HepG2 (cell line): ENCODE measurements around the gene DGKG. TPM values are rescaled to one million over a fixed set of nuclear protein-coding genes. Genes with fewer than 3 reads are reported as not detected.

ENCODE experiments used
- ATAC-seq: fragments of 200-7000 bp; cut with Tn5 transposase; 3 replicates; pipeline ENCODE4 v1.9.1; 2020; ENCODE audit warnings: mild to moderate bottlenecking, moderate library complexity
- BruUV-seq: library from RNA; stranded (reverse); fragments of 400-500 nt; replicated peaks from 2 replicates; lab custom pipeline; 2021; lab: Mats Ljungman, UMichigan
- CTCF ChIA-PET: fragments of 300-600 bp; formaldehyde crosslinking; extraction: SDS; loops from one replicate; lab custom pipeline; 2021; ENCODE audit warnings: low total read pairs, inconsistent platforms, low intra/inter-chr PET ratio; lab: Yijun Ruan, JAX
- POLR2A ChIA-PET: fragments of 350-600 bp; sonication (Branson Sonifier 250); formaldehyde crosslinking; loops from one replicate; lab custom pipeline; 2020; ENCODE audit warnings: antibody characterized with exemption, inconsistent platforms; lab: Yijun Ruan, JAX
- DNase-seq: peaks from one replicate; pipeline ENCODE4 v3.0.0-alpha.2; 2015; ENCODE audit warnings: low spot score
- FAIRE-seq: peaks from 3 replicates; lab custom pipeline; 2011; peaks lifted over from hg19 to GRCh38; lab: Jason Lieb, UNC
- H2AFZ ChIP-seq: one replicate; pipeline ENCODE4 v1.6.1; 2011; ENCODE audit warnings: low read length, inconsistent platforms
- H3K27ac ChIP-seq: fragments of 300-600 bp; 3 replicates; pipeline ENCODE4 v1.8.0; 2011; ENCODE audit warnings: mixed run types, mild to moderate bottlenecking, mixed read lengths, low read length, inconsistent platforms; ENCODE audit not compliant: insufficient read depth; ENCODE audit errors: extremely low read length
- H3K27me3 ChIP-seq, 2 experiments: fragments of 200-600 bp in 1 of 2; 2 replicates in 1 of 2; 3 replicates in 1 of 2; pipeline versions ENCODE4 v1.6.0 to v1.8.0; 2011; ENCODE audit warnings: low read length in 2 of 2, mild to moderate bottlenecking in 2 of 2, moderate library complexity in 2 of 2, inconsistent platforms in 1 of 2; ENCODE audit not compliant: insufficient read depth in 2 of 2, control insufficient read depth in 1 of 2
- H3K36me3 ChIP-seq, 2 experiments: fragments of 200-600 bp in 1 of 2; replicated peaks in 1 of 2; 2 replicates in 1 of 2; 3 replicates in 1 of 2; pipeline versions ENCODE4 v1.5.1 to v1.8.0; 2011; ENCODE audit warnings: low read length in 2 of 2, inconsistent platforms in 1 of 2; ENCODE audit not compliant: insufficient read depth in 2 of 2, control insufficient read depth in 1 of 2
- H3K4me1 ChIP-seq: 2 replicates; pipeline ENCODE4 v1.5.1; 2012; ENCODE audit warnings: low read length, inconsistent platforms; ENCODE audit not compliant: insufficient read depth
- H3K4me2 ChIP-seq: 2 replicates; pipeline ENCODE4 v1.6.0; 2011; ENCODE audit warnings: low read depth, low read length, inconsistent platforms
- H3K4me3 ChIP-seq, 3 experiments: fragments of 200-600 bp in 1 of 3; sonication (generic), shearing (Covaris generic) in 1 of 3; replicated peaks in 1 of 3; 2 replicates each; pipeline ENCODE4 v1.5.1; 2011 to 2016; ENCODE audit warnings: low read length in 3 of 3, inconsistent platforms in 2 of 3, low read depth in 2 of 3, mild to moderate bottlenecking in 2 of 3, control low read depth in 1 of 3, mixed read lengths in 1 of 3; ENCODE audit not compliant: insufficient read depth in 1 of 3
- H3K79me2 ChIP-seq: one replicate; pipeline ENCODE4 v1.6.1; 2011; ENCODE audit warnings: low read length, inconsistent platforms; ENCODE audit not compliant: insufficient read depth
- H3K9ac ChIP-seq: 2 replicates; pipeline ENCODE4 v1.6.0; 2011; ENCODE audit warnings: mild to moderate bottlenecking, low read depth, low read length, inconsistent platforms; ENCODE audit not compliant: insufficient read depth
- H3K9me3 ChIP-seq: 2 replicates; pipeline ENCODE4 v1.5.1; 2012; ENCODE audit warnings: mild to moderate bottlenecking, low read length
- H4K20me1 ChIP-seq: 2 replicates; pipeline ENCODE4 v1.6.0; 2011; ENCODE audit warnings: inconsistent platforms, mild to moderate bottlenecking, low read length, moderate library complexity; ENCODE audit not compliant: insufficient read depth
- HNF4A ChIP-seq: sonication (generic); formaldehyde crosslinking; IDR thresholded peaks from 2 replicates; pipeline ENCODE4 v1.4.0; 2020; ENCODE audit warnings: missing genetic modification reagents
- IKZF1 ChIP-seq: fragments of 450-650 bp; IDR thresholded peaks from 2 replicates; pipeline ENCODE4 v1.7.1; 2016
- NR2F1 ChIP-seq, 2 experiments: fragments of 450-650 bp in 1 of 2; formaldehyde crosslinking in 1 of 2; IDR thresholded peaks; 2 replicates each; pipeline versions ENCODE4 v1.5.0 to v1.6.1; 2016 to 2020; ENCODE audit warnings: mild to moderate bottlenecking in 1 of 2, missing compliant biosample characterization in 1 of 2, missing genetic modification reagents in 1 of 2, moderate library complexity in 1 of 2
- NR2F6 ChIP-seq, 2 experiments: IDR thresholded peaks; 2 replicates each; pipeline ENCODE4 v1.6.1; 2016; ENCODE audit warnings: antibody characterized with exemption in 1 of 2, mild to moderate bottlenecking in 1 of 2
- PAF1 ChIP-seq: IDR thresholded peaks from 2 replicates; pipeline ENCODE4 v1.6.1; 2016; ENCODE audit warnings: missing genetic modification reagents, missing compliant biosample characterization
- PLRG1 ChIP-seq: fragments of 450-650 bp; conservative IDR thresholded peaks from 2 replicates; pipeline ENCODE4 v1.6.1; 2016
- RAD51 ChIP-seq: fragments of 450-650 bp; IDR thresholded peaks from 2 replicates; pipeline ENCODE4 v1.6.1; 2016; ENCODE audit warnings: borderline replicate concordance
- REL ChIP-seq: sonication (generic); formaldehyde crosslinking; conservative IDR thresholded peaks from 2 replicates; pipeline ENCODE4 v1.8.0; 2022; ENCODE audit warnings: mild to moderate bottlenecking, missing genetic modification reagents, moderate library complexity
- SOX6 ChIP-seq, 2 experiments: fragments of 450-650 bp in 1 of 2; sonication (generic) in 1 of 2; formaldehyde crosslinking in 1 of 2; IDR thresholded peaks; 2 replicates each; pipeline versions ENCODE4 v1.4.0 to v1.6.1; 2017 to 2020; ENCODE audit warnings: antibody characterized with exemption in 1 of 2, mild to moderate bottlenecking in 1 of 2, missing genetic modification reagents in 1 of 2
- TBP ChIP-seq: sonication (generic); formaldehyde crosslinking; IDR thresholded peaks from 2 replicates; pipeline ENCODE4 v1.5.0; 2020; ENCODE audit warnings: missing genetic modification reagents
- ZFP41 ChIP-seq: sonication (generic); formaldehyde crosslinking; IDR thresholded peaks from 2 replicates; pipeline ENCODE4 v1.4.0; 2020; ENCODE audit warnings: mild to moderate bottlenecking, missing genetic modification reagents, borderline replicate concordance
- ZNF160 ChIP-seq: sonication (generic); formaldehyde crosslinking; IDR thresholded peaks from 2 replicates; pipeline ENCODE4 v1.8.0; 2022; ENCODE audit warnings: mild to moderate bottlenecking, inconsistent platforms, missing genetic modification reagents
- ZNF335 ChIP-seq: sonication (generic); formaldehyde crosslinking; IDR thresholded peaks from 2 replicates; pipeline ENCODE4 v1.4.0; 2020; ENCODE audit warnings: missing genetic modification reagents
- ZNF615 ChIP-seq: sonication (generic); formaldehyde crosslinking; IDR thresholded peaks from 2 replicates; pipeline ENCODE4 v1.5.0; 2020; ENCODE audit warnings: mild to moderate bottlenecking, missing genetic modification reagents, borderline replicate concordance
- WGBS: methylation state at CpG from one replicate; pipeline ENCODE4 v1.1.6; 2017; ENCODE audit warnings: low lambda C conversion rate; 5-methylcytosine and 5-hydroxymethylcytosine counted together
- in situ Hi-C: cut with HindIII; loops from 2 replicates; pipeline ENCODE4 v1.10.0; 2017; ENCODE audit warnings: low pct_unique_long_range_greater_than_20kb; ENCODE audit not compliant: extremely low pct_ligation_motif_present
- intact Hi-C: fragments of 100-400 bp; cut with micrococcal nuclease; formaldehyde crosslinking; loops from one replicate; pipeline ENCODE4 v1.10.0; 2022; ENCODE audit not compliant: unreplicated experiment
- polyA plus RNA-seq, 8 experiments: library from polyadenylated mRNA; depleted of rRNA in 3 of 8; stranded (reverse) in 7 of 8; unstranded in 1 of 8; fragments of >200 nt; fragmentation: Illumina TruSeq in 4 of 8; extraction: Trizol in 4 of 8; gene quantifications; 2 replicates each; pipeline versions ENCODE4 v1.2.1 to v1.2.3, GENCODE V29; 2011 to 2016; ENCODE audit warnings: low read depth in 4 of 8, missing spikeins in 1 of 8, mixed read lengths in 1 of 8; ENCODE audit not compliant: insufficient read depth in 1 of 8
- total RNA-seq, 5 experiments: library from RNA; depleted of rRNA; stranded (reverse); fragments of >200 nt; fragmentation: Illumina TruSeq; extraction: Trizol; gene quantifications; 2 replicates each; pipeline ENCODE4 v1.2.3, GENCODE V29; 2016; ENCODE audit warnings: low read depth in 1 of 5
- TF ChIP-seq, protein P1 (sequence below): sonication (generic); formaldehyde crosslinking; conservative IDR thresholded peaks from 2 replicates; pipeline ENCODE4 v1.8.0; 2022; ENCODE audit warnings: mild to moderate bottlenecking, moderate library complexity, missing genetic modification reagents
- TF ChIP-seq, protein P2 (sequence below): sonication (generic); formaldehyde crosslinking; IDR thresholded peaks from 2 replicates; pipeline ENCODE4 v1.4.0; 2020; ENCODE audit warnings: low read depth, missing genetic modification reagents

The DGKG gene
- total and polyA plus RNA-seq, 2 of the 13 experiments (the other 11 are each of a cell fraction or from before 2014, with no cell fraction given), result 3.8 to 6.2 TPM

DNA sequence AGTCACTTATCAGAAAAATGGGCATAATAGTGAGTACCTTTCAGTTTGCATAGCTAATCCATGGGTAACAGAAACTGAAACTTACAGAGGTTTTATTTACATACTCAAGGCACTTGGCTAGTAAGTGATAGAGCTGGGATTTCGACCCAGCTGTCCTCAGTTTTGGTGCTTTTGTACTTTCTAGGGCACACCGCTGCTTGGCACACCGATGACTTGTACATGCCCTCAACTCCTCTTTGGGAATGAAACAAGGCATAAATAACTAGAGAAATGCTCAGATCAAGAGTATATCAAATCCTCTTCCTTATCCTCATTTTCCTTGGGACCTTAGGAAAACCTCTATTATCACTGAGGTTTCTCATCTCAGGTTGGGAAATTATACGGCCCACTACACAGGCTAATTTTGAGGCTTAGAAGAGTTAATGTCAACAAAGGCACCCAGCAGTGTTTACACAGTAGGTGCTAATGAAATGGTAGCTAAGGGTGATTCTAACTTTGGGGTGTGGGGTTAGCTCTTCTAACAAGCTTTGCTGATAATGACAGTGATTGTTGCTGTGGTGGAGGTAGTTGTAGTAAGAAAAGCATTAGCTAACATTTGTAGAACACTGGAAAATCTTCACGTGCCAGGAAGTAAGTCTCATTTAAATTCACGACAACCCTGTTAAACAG, 20.3 kb upstream of the DGKG start (continued):
- TF ChIP-seq PAF1 (CRISPR knock-in tag), result no peak

DNA sequence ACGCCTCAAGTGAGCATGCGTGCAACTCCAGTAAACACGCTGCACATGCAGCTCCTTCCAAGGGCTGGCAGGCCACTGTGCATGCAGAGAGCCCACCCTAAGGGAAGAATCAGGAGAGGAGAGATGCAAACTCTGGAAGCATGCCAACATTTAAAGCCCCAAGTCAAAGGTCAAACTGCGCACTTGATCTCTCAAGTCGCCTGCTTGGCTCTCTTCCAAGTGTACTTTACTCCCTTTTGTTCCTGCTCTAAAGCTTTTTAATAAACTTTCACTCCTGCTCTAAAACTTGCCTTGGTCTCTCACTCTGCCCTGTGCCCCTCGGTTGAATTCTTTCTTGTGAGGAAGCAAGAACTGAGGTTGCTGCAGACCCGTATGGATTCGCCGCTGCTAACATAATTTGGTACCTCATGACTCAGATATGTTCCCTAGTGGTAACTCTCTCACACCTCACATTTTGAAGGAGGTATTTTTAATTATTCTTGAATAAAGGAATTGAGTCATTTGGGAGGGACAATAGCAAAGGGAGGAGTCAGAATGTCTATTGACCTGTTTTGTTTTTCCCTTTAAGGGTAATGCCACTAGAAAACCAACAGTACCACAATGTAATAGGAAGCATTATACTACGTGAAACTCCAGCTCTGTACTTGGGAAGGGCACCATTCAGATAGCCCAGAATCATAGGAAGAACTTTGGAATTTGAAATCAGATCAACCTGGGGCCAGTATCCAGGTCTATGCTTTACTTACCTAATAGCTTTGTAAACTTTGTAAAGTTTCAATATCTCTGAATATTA, 19.6 kb upstream of the DGKG start:
- in situ Hi-C loops, result no loop called here
- POLR2A ChIA-PET, result no interaction called here
- no peak for TF ChIP-seq REL (CRISPR knock-in tag)
- TF ChIP-seq, protein P1, sequence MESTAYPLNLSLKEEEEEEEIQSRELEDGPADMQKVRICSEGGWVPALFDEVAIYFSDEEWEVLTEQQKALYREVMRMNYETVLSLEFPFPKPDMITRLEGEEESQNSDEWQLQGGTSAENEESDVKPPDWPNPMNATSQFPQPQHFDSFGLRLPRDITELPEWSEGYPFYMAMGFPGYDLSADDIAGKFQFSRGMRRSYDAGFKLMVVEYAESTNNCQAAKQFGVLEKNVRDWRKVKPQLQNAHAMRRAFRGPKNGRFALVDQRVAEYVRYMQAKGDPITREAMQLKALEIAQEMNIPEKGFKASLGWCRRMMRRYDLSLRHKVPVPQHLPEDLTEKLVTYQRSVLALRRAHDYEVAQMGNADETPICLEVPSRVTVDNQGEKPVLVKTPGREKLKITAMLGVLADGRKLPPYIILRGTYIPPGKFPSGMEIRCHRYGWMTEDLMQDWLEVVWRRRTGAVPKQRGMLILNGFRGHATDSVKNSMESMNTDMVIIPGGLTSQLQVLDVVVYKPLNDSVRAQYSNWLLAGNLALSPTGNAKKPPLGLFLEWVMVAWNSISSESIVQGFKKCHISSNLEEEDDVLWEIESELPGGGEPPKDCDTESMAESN (CRISPR knock-in tag), result no peak
- no peak for TF ChIP-seq PLRG1
- no peak for TF ChIP-seq IKZF1
- no peak for TF ChIP-seq ZNF615 (CRISPR knock-in tag)
- no peak for TF ChIP-seq TBP (CRISPR knock-in tag)
- TF ChIP-seq SOX6 (IDR thresholded peaks at IDR 0.05), result no peak
- TF ChIP-seq SOX6 (CRISPR knock-in tag; IDR thresholded peaks at IDR 0.05), result peak; percentile 33
- TF ChIP-seq HNF4A (CRISPR knock-in tag), result peak; percentile 69
- TF ChIP-seq, protein P2, sequence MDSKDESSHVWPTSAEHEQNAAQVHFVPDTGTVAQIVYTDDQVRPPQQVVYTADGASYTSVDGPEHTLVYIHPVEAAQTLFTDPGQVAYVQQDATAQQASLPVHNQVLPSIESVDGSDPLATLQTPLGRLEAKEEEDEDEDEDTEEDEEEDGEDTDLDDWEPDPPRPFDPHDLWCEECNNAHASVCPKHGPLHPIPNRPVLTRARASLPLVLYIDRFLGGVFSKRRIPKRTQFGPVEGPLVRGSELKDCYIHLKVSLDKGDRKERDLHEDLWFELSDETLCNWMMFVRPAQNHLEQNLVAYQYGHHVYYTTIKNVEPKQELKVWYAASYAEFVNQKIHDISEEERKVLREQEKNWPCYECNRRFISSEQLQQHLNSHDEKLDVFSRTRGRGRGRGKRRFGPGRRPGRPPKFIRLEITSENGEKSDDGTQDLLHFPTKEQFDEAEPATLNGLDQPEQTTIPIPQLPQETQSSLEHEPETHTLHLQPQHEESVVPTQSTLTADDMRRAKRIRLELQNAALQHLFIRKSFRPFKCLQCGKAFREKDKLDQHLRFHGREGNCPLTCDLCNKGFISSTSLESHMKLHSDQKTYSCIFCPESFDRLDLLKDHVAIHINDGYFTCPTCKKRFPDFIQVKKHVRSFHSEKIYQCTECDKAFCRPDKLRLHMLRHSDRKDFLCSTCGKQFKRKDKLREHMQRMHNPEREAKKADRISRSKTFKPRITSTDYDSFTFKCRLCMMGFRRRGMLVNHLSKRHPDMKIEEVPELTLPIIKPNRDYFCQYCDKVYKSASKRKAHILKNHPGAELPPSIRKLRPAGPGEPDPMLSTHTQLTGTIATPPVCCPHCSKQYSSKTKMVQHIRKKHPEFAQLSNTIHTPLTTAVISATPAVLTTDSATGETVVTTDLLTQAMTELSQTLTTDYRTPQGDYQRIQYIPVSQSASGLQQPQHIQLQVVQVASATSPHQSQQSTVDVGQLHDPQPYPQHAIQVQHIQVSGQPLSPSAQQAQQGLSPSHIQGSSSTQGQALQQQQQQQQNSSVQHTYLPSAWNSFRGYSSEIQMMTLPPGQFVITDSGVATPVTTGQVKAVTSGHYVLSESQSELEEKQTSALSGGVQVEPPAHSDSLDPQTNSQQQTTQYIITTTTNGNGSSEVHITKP (CRISPR knock-in tag), result no peak
- TF ChIP-seq NR2F6 (IDR thresholded peaks at IDR 0.05), result peak; percentile 46; the same call in 1 of the 2 replicates
- peak; percentile 35; the same call in 1 of the 2 replicates for TF ChIP-seq NR2F6 (CRISPR knock-in tag; IDR thresholded peaks at IDR 0.05)
- no peak for TF ChIP-seq ZFP41
- peak; percentile 24 to 42; a peak in 1 of 4 replicates for TF ChIP-seq NR2F1 (CRISPR knock-in tag; IDR thresholded peaks at IDR 0.05)
- peak; percentile 96 for TF ChIP-seq ZNF160 (CRISPR knock-in tag)
- no peak for TF ChIP-seq ZNF335 (CRISPR knock-in tag)
- TF ChIP-seq RAD51, result no peak

More for the DNA sequence above, 19.6 kb upstream of the DGKG start:
- peak; percentile 41; the same call in 2 of the 3 replicates for ATAC-seq
- CTCF ChIA-PET, result no interaction called here
- Histone ChIP-seq H3K27ac (no peak overlapping the region), H3K4me2 (peak overlapping the region; percentile 34), H3K27me3 (no peaks in the 10 kb centered on the region), H2AFZ (no peak overlapping the region), H3K36me3 (no peaks in the 10 kb centered on the region), H3K9me3 (no peaks in the 10 kb centered on the region), H3K4me3 (no peak overlapping the region), H3K4me1 (peaks cover 19% of the 10 kb centered on the region), H4K20me1 (no peaks in the 10 kb centered on the region), H3K9ac (no peak overlapping the region), H3K79me2 (no peaks in the 10 kb centered on the region)
- no peak for FAIRE-seq
- WGBS, result 10% methylated on average over 10 of the region's 10 CpGs
- intact Hi-C loops, result no loop called here
- no TSS peak for BruUV-seq
- DNase-seq, result peak; percentile 34
